HepG2 (cell line): ENCODE data around the gene LRRC3. TPM values are rescaled to one million over a fixed set of nuclear protein-coding genes. Genes with fewer than 3 reads are reported as not detected.

ENCODE experiments used
- ARID2 ChIP-seq: sonication (generic); formaldehyde crosslinking; IDR thresholded peaks from 2 replicates; pipeline ENCODE4 v1.8.1; 2022; ENCODE audit warnings: mild to moderate bottlenecking, missing genetic modification reagents, borderline replicate concordance
- FUBP1 ChIP-seq: sonication (generic); formaldehyde crosslinking; IDR thresholded peaks from 2 replicates; pipeline ENCODE4 v1.5.1; 2020; ENCODE audit warnings: missing genetic modification reagents, mild to moderate bottlenecking, borderline replicate concordance
- GPBP1L1 ChIP-seq: sonication (generic); formaldehyde crosslinking; IDR thresholded peaks from 2 replicates; pipeline ENCODE4 v1.5.0; 2020; ENCODE audit warnings: mild to moderate bottlenecking, missing genetic modification reagents
- HDAC6 ChIP-seq: fragments of 200-600 bp; sonication (generic); IDR thresholded peaks from 2 replicates; pipeline ENCODE4 v1.7.0; 2017; ENCODE audit warnings: mild to moderate bottlenecking, antibody characterized with exemption, low read length, low read depth
- PCBP2 ChIP-seq: fragments of 200-400 bp; formaldehyde crosslinking; optimal IDR thresholded peaks from 2 replicates; pipeline ENCODE3; 2018; ENCODE audit warnings: low read length, low read depth; ENCODE audit not compliant: poor library complexity, severe bottlenecking
- PHF20 ChIP-seq: sonication (generic); formaldehyde crosslinking; IDR thresholded peaks from 2 replicates; pipeline ENCODE4 v1.5.0; 2020; ENCODE audit warnings: mild to moderate bottlenecking, missing genetic modification reagents
- SNAPC4 ChIP-seq: sonication (generic); formaldehyde crosslinking; IDR thresholded peaks from 2 replicates; pipeline ENCODE4 v1.4.0; 2020; ENCODE audit warnings: mild to moderate bottlenecking, missing genetic modification reagents
- SRSF9 ChIP-seq: fragments of 200-400 bp; formaldehyde crosslinking; IDR thresholded peaks from 2 replicates; pipeline ENCODE4 v1.6.1; 2018; ENCODE audit warnings: borderline replicate concordance, mild to moderate bottlenecking, low read depth, low read length; ENCODE audit not compliant: insufficient read depth, poor library complexity, severe bottlenecking
- TRAFD1 ChIP-seq: sonication (generic); formaldehyde crosslinking; IDR thresholded peaks from 2 replicates; pipeline ENCODE4 v1.5.1; 2020; ENCODE audit warnings: missing genetic modification reagents, mild to moderate bottlenecking, borderline replicate concordance
- ZNF280B ChIP-seq: sonication (generic); formaldehyde crosslinking; IDR thresholded peaks from 2 replicates; pipeline ENCODE4 v1.5.0; 2020; ENCODE audit warnings: missing genetic modification reagents, mild to moderate bottlenecking, borderline replicate concordance
- ZNF383 ChIP-seq: sonication (generic); formaldehyde crosslinking; IDR thresholded peaks from 2 replicates; pipeline ENCODE4 v1.4.0; 2020; ENCODE audit warnings: missing genetic modification reagents, mild to moderate bottlenecking, borderline replicate concordance
- ZNF770 ChIP-seq: sonication (generic); formaldehyde crosslinking; IDR thresholded peaks from 2 replicates; pipeline ENCODE4 v1.5.0; 2020; ENCODE audit warnings: mild to moderate bottlenecking, missing genetic modification reagents
- polyA plus RNA-seq, 8 experiments: library from polyadenylated mRNA; depleted of rRNA in 3 of 8; stranded (reverse) in 7 of 8; unstranded in 1 of 8; fragments of >200 nt; fragmentation: Illumina TruSeq in 4 of 8; extraction: Trizol in 4 of 8; gene quantifications; 2 replicates each; pipeline versions ENCODE4 v1.2.1 to v1.2.3, GENCODE V29; 2011 to 2016; ENCODE audit warnings: low read depth in 4 of 8, missing spikeins in 1 of 8, mixed read lengths in 1 of 8; ENCODE audit not compliant: insufficient read depth in 1 of 8
- total RNA-seq, 5 experiments: library from RNA; depleted of rRNA; stranded (reverse); fragments of >200 nt; fragmentation: Illumina TruSeq; extraction: Trizol; gene quantifications; 2 replicates each; pipeline ENCODE4 v1.2.3, GENCODE V29; 2016; ENCODE audit warnings: low read depth in 1 of 5

The LRRC3 gene
- total and polyA plus RNA-seq, 2 of the 13 experiments (the other 11 are each of a cell fraction or from before 2014, with no cell fraction given) = 4.8 to 16.5 TPM

- TF ChIP-seq SNAPC4 (CRISPR knock-in tag) (no peak), ZNF383 (CRISPR knock-in tag) (no peak), PHF20 (CRISPR knock-in tag) (peak; percentile 29; the same call in 1 of the 2 replicates), FUBP1 (CRISPR knock-in tag) (no peak), ZNF770 (no peak), SRSF9 (no peak), HDAC6 (no peak), TRAFD1 (CRISPR knock-in tag) (no peak), ZNF280B (CRISPR knock-in tag) (peak; percentile 68; the same call in 1 of the 2 replicates), ARID2 (CRISPR knock-in tag) (no peak), PCBP2 (no peak), GPBP1L1 (CRISPR knock-in tag) (no peak)
Observed at GRCh38 chr21:44442266-44443125, 12.8 kb upstream of the LRRC3 start (continued).
